ENCODE measurements around the gene ARRDC1.
"Not testable (repeated sequence)": the region's sequence is repeated elsewhere in the genome, so short reads cannot be mapped to it uniquely, and the experiment has no call there.

Gene ARRDC1

GRCh38 chr9:137588891-137589290 lies 16.6 kb upstream of the ARRDC1 start:
- H3K4me3 ChIP-seq (ENCODE audit: low read depth, low read length): peak overlapping the region; percentile 78
- H3K9me3 ChIP-seq (ENCODE audit: control insufficient read depth, insufficient read depth, low read length): no peaks in the 10 kb centered on the region
- H3K4me1 ChIP-seq (ENCODE audit: control insufficient read depth, insufficient read depth, low read length): peaks cover 3% of the 10 kb centered on the region
- H3K36me3 ChIP-seq (ENCODE audit: control insufficient read depth, insufficient read depth, low read length): peaks cover 46% of the 10 kb centered on the region
- peak overlapping the region; percentile 81 for H3K9ac ChIP-seq (ENCODE audit: low read depth, low read length)
- H3K27me3 ChIP-seq (ENCODE audit: control insufficient read depth, insufficient read depth, low read length): no peaks in the 10 kb centered on the region

- H3K9me3 ChIP-seq (ENCODE audit: control insufficient read depth, insufficient read depth, low read length): no peaks in the 10 kb centered on the region
- peaks cover 3% of the 10 kb centered on the region for H3K4me1 ChIP-seq (ENCODE audit: control insufficient read depth, insufficient read depth, low read length)
- H3K36me3 ChIP-seq (ENCODE audit: control insufficient read depth, insufficient read depth, low read length): peaks cover 40% of the 10 kb centered on the region
- H3K4me3 ChIP-seq (ENCODE audit: low read depth, low read length): peak overlapping the region; percentile 78
- H3K9ac ChIP-seq (ENCODE audit: low read depth, low read length): peak overlapping the region; percentile 81
- no peaks in the 10 kb centered on the region for H3K27me3 ChIP-seq (ENCODE audit: control insufficient read depth, insufficient read depth, low read length)
Observed at GRCh38 chr9:137589441-137590122, 15.9 kb upstream of the ARRDC1 start.

DNA sequence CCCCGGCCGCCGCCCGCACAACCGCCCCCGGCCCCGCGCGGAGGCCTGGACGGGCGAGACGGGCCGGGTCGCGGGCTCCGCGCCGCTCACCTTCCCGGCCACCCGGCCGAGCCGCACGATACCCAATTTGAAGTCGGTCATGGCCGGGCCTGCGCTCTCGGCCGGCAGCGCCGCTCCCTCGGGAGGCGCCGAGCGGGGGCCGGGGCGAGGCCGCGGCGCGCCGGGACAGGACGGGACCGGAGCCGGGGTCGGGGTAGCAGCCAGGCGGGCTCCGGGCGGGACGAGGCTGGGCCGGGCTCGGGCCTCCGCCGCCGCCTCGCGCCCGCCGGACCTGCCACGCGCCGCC lies 15.4 kb upstream of the ARRDC1 start:
- Histone ChIP-seq H3K27me3 (ENCODE audit: control insufficient read depth, insufficient read depth, low read length) (no peaks in the 10 kb centered on the region), H3K36me3 (ENCODE audit: control insufficient read depth, insufficient read depth, low read length) (peaks cover 38% of the 10 kb centered on the region), H3K9me3 (ENCODE audit: control insufficient read depth, insufficient read depth, low read length) (no peaks in the 10 kb centered on the region), H3K9ac (ENCODE audit: low read depth, low read length) (no peak overlapping the region), H3K4me1 (ENCODE audit: control insufficient read depth, insufficient read depth, low read length) (peaks cover 3% of the 10 kb centered on the region), H3K4me3 (ENCODE audit: low read depth, low read length) (peak overlapping the region; percentile 78)

DNA sequence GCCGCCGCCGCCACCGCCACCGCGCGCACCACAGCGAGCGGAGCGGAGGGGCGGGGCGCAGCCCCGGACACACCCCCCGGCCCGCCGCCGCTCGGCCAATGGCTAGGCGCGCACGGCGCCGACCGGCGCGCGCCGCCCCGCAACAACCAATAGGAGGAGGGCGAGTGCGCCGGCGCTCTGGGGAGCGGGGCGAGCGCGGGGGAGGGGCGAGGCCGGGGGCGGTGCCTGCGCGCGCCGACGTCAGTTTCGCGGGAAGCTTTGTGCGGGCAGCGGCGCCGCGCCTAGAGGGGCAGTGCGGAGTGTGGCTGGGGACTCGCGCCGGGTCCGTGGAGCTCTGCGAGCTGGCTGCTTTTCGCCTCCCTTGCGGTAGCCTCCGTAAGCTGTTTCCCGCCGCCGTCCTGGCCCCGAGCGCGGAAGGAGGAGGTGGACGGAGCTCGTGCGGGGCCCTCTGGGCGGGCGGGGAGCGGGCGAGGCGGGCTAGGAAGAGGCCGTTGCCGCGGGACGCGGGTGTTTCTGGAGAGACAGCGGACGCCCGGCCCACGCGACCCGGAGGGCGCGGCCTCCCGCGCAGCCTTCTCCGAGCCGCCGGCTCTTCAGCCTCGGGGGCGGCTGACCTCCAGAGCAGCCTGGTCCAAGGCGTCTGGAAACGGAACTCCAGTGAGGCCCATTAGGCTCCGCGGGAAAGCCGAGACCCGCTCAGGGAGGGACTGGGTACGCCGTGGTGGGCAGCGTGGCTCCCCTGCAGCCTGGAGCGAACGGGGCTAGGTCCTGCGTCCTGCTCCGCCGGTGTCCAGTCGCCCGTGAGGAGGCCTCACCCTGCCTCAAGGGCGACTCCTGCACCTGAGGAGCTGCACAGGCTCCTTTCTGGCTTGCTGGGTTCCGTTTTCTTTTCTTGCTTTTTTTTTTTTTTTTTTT lies 14.8 kb upstream of the ARRDC1 start, which contains the start of gene ZMYND19:
TSS of gene ZMYND19 (minus strand) at position 44 of the 915 bp plus-strand sequence. CDS start 249 bp downstream, outside the sequence.
- Histone ChIP-seq H3K9ac (ENCODE audit: low read depth, low read length) (peak within 1 kb of the TSS; percentile 81), H3K4me1 (ENCODE audit: control insufficient read depth, insufficient read depth, low read length) (peaks cover 3% of the 10 kb centered on the region), H3K9me3 (ENCODE audit: control insufficient read depth, insufficient read depth, low read length) (no peaks in the 10 kb centered on the region), H3K27me3 (ENCODE audit: control insufficient read depth, insufficient read depth, low read length) (no peaks in the 10 kb centered on the region), H3K4me3 (ENCODE audit: low read depth, low read length) (peak within 1 kb of the TSS; percentile 78), H3K36me3 (ENCODE audit: control insufficient read depth, insufficient read depth, low read length) (peaks cover 36% of the 10 kb centered on the region)

DNA sequence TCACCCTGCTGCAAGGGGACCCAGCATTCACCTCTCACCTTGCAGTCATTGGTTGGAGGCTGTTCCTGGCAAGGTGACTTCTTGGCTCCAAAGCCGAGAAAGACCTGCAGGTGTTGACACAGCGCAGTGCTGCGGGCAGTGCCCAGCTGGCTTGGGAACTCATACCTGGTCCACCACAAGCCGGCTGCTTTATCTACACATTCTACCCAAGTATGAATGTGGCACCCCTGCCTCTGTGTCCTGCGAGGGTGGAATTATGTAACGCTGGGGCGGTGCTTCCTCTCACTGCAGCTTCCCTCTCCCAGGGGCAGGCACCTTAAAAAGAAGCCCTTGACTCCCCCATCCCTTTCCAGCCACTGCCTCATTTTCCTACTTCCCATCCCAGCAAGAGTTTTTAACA lies 12.7 kb upstream of the ARRDC1 start:
- Histone ChIP-seq H3K4me1 (ENCODE audit: control insufficient read depth, insufficient read depth, low read length) (peaks cover 3% of the 10 kb centered on the region), H3K9ac (ENCODE audit: low read depth, low read length) (no peak overlapping the region), H3K9me3 (ENCODE audit: control insufficient read depth, insufficient read depth, low read length) (no peaks in the 10 kb centered on the region), H3K27me3 (ENCODE audit: control insufficient read depth, insufficient read depth, low read length) (no peaks in the 10 kb centered on the region), H3K4me3 (ENCODE audit: low read depth, low read length) (no peak overlapping the region), H3K36me3 (ENCODE audit: control insufficient read depth, insufficient read depth, low read length) (peaks cover 17% of the 10 kb centered on the region)

- H3K9ac ChIP-seq (ENCODE audit: low read depth, low read length): no peak overlapping the region
- H3K27me3 ChIP-seq (ENCODE audit: control insufficient read depth, insufficient read depth, low read length): no peaks in the 10 kb centered on the region
- no peaks in the 10 kb centered on the region for H3K9me3 ChIP-seq (ENCODE audit: control insufficient read depth, insufficient read depth, low read length)
- peaks cover 3% of the 10 kb centered on the region for H3K4me1 ChIP-seq (ENCODE audit: control insufficient read depth, insufficient read depth, low read length)
- peaks cover 12% of the 10 kb centered on the region for H3K36me3 ChIP-seq (ENCODE audit: control insufficient read depth, insufficient read depth, low read length)
- H3K4me3 ChIP-seq (ENCODE audit: low read depth, low read length): no peak overlapping the region
Observed at GRCh38 chr9:137593176-137593575, 12.3 kb upstream of the ARRDC1 start.

GRCh38 chr9:137596577-137596976 lies 8.9 kb upstream of the ARRDC1 start:
- H3K9me3 ChIP-seq (ENCODE audit: control insufficient read depth, insufficient read depth, low read length); H3K36me3 ChIP-seq (ENCODE audit: control insufficient read depth, insufficient read depth, low read length); H3K9ac ChIP-seq (ENCODE audit: low read depth, low read length); H3K27me3 ChIP-seq (ENCODE audit: control insufficient read depth, insufficient read depth, low read length); H3K4me3 ChIP-seq (ENCODE audit: low read depth, low read length); H3K4me1 ChIP-seq (ENCODE audit: control insufficient read depth, insufficient read depth, low read length): not testable (repeated sequence)

- peaks cover under 1% of the 10 kb centered on the region for H3K4me1 ChIP-seq (ENCODE audit: control insufficient read depth, insufficient read depth, low read length)
- H3K9ac ChIP-seq (ENCODE audit: low read depth, low read length): no peak overlapping the region
- H3K36me3 ChIP-seq (ENCODE audit: control insufficient read depth, insufficient read depth, low read length): no peaks in the 10 kb centered on the region
- no peak overlapping the region for H3K4me3 ChIP-seq (ENCODE audit: low read depth, low read length)
- H3K9me3 ChIP-seq (ENCODE audit: control insufficient read depth, insufficient read depth, low read length): no peaks in the 10 kb centered on the region
- peaks cover 5% of the 10 kb centered on the region for H3K27me3 ChIP-seq (ENCODE audit: control insufficient read depth, insufficient read depth, low read length)
Observed at GRCh38 chr9:137598943-137599342, 6.5 kb upstream of the ARRDC1 start.

GRCh38 chr9:137602661-137603060 lies 2.8 kb upstream of the ARRDC1 start:
- peaks cover 8% of the 10 kb centered on the region for H3K27me3 ChIP-seq (ENCODE audit: control insufficient read depth, insufficient read depth, low read length)
- H3K4me1 ChIP-seq (ENCODE audit: control insufficient read depth, insufficient read depth, low read length): peaks cover 3% of the 10 kb centered on the region
- H3K9me3 ChIP-seq (ENCODE audit: control insufficient read depth, insufficient read depth, low read length): no peaks in the 10 kb centered on the region
- H3K36me3 ChIP-seq (ENCODE audit: control insufficient read depth, insufficient read depth, low read length): no peaks in the 10 kb centered on the region
- H3K4me3 ChIP-seq (ENCODE audit: low read depth, low read length): no peak overlapping the region
- H3K9ac ChIP-seq (ENCODE audit: low read depth, low read length): no peak overlapping the region

DNA sequence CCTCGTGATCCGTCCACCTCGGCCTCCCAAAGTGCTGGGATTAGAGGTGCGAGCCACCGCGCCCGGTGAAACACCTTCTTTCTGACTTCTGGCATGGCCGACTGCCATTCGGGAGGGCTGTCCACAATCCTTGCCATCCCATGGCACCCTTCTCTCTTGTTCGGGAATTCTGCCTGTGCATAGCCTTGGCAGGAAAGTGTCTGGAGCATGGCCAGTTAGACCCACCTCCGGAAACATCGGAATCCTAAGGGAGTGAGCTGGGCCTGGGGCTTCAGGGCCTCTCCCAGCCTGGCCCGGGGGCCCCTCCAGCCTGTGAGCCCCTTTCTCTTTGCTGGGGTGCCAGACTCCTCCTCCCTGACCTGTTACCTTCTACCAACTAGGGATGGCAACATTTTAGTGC lies 1.6 kb upstream of the ARRDC1 start:
- Histone ChIP-seq H3K4me3 (ENCODE audit: low read depth, low read length) (peak overlapping the region; percentile 48), H3K36me3 (ENCODE audit: control insufficient read depth, insufficient read depth, low read length) (no peaks in the 10 kb centered on the region), H3K4me1 (ENCODE audit: control insufficient read depth, insufficient read depth, low read length) (peaks cover 3% of the 10 kb centered on the region), H3K9me3 (ENCODE audit: control insufficient read depth, insufficient read depth, low read length) (no peaks in the 10 kb centered on the region), H3K27me3 (ENCODE audit: control insufficient read depth, insufficient read depth, low read length) (peaks cover 8% of the 10 kb centered on the region), H3K9ac (ENCODE audit: low read depth, low read length) (no peak overlapping the region)

- no peaks in the 10 kb centered on the region for H3K9me3 ChIP-seq (ENCODE audit: control insufficient read depth, insufficient read depth, low read length)
- peak overlapping the region; percentile 48 for H3K4me3 ChIP-seq (ENCODE audit: low read depth, low read length)
- H3K4me1 ChIP-seq (ENCODE audit: control insufficient read depth, insufficient read depth, low read length): peaks cover 3% of the 10 kb centered on the region
- peaks cover 8% of the 10 kb centered on the region for H3K27me3 ChIP-seq (ENCODE audit: control insufficient read depth, insufficient read depth, low read length)
- H3K36me3 ChIP-seq (ENCODE audit: control insufficient read depth, insufficient read depth, low read length): no peaks in the 10 kb centered on the region
- no peak overlapping the region for H3K9ac ChIP-seq (ENCODE audit: low read depth, low read length)
Observed at GRCh38 chr9:137604345-137605086, 970 bp upstream of the ARRDC1 start.
